RWPE2 (cell line): ENCODE results near the gene L3MBTL4.

ENCODE experiments used
- ATAC-seq: fragments of 200-7000 bp; cut with Tn5 transposase; 3 replicates; pipeline ENCODE4 v1.9.1; 2021; ENCODE audit warnings: low read depth
- DNase-seq: peaks from one replicate; pipeline ENCODE4 v3.0.0-alpha.2; 2020; ENCODE audit warnings: low spot score
- H3K27ac ChIP-seq: fragments of 450-650 bp; 2 replicates; pipeline ENCODE4 v1.5.1; 2017; ENCODE audit warnings: mild to moderate bottlenecking; ENCODE audit not compliant: poor library complexity, severe bottlenecking
- H3K27me3 ChIP-seq: fragments of 250-450 bp; sonication (Bioruptor Pico); 2 replicates; pipeline ENCODE4 v1.5.1; 2021; ENCODE audit warnings: mild to moderate bottlenecking, moderate library complexity; ENCODE audit not compliant: insufficient read depth, poor library complexity, severe bottlenecking
- H3K36me3 ChIP-seq: fragments of 250-450 bp; sonication (Bioruptor Pico); 2 replicates; pipeline ENCODE4 v1.5.1; 2020; ENCODE audit warnings: low read depth, mild to moderate bottlenecking, moderate library complexity
- H3K4me1 ChIP-seq: fragments of 250-450 bp; sonication (Bioruptor Pico); 2 replicates; pipeline ENCODE4 v1.5.1; 2021; ENCODE audit warnings: mild to moderate bottlenecking, moderate library complexity; ENCODE audit not compliant: insufficient read depth, poor library complexity, severe bottlenecking
- H3K4me3 ChIP-seq: fragments of 250-450 bp; sonication (Bioruptor Pico); 2 replicates; pipeline ENCODE4 v1.5.1; 2021; ENCODE audit warnings: mild to moderate bottlenecking, moderate library complexity; ENCODE audit not compliant: severe bottlenecking
- H3K9me3 ChIP-seq: fragments of 250-450 bp; sonication (Bioruptor Pico); 2 replicates; pipeline ENCODE4 v1.5.1; 2021; ENCODE audit warnings: mild to moderate bottlenecking, moderate library complexity; ENCODE audit not compliant: severe bottlenecking
- TF ChIP-seq, protein P1 (sequence below): fragments of 450-650 bp; IDR thresholded peaks from one replicate; pipeline ENCODE4 v1.5.1; 2017; ENCODE audit warnings: mild to moderate bottlenecking, moderate library complexity; ENCODE audit not compliant: poor library complexity, severe bottlenecking

The L3MBTL4 gene

DNA sequence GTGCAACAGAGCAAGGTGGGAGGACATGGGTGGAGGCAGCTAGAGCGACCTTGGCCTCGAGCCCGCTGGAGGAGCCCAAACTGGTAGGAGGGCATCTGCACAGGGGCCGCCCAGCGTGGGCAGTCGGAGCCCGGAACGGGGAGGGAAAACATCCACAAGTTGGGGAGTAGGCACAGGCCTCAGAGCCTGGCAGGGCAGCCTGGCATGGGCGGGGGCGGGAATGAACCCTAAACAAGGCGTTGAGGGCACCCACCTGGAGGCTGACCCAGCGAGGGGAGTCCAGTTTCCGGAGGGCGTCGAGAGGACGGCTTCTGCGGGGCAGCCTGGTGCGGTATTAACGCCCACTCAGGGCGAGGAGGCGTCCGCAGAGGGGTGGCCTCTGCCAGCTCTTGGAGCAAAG lies 129.9 kb downstream of the L3MBTL4 start:
- H3K27ac ChIP-seq, result no peak overlapping the region
- no peak overlapping the region for H3K4me3 ChIP-seq
- ATAC-seq, result no peak
- no peaks in the 10 kb centered on the region for H3K27me3 ChIP-seq
- H3K4me1 ChIP-seq, result no peaks in the 10 kb centered on the region
- no peak for DNase-seq
- H3K36me3 ChIP-seq, result no peaks in the 10 kb centered on the region
- TF ChIP-seq, protein P1, sequence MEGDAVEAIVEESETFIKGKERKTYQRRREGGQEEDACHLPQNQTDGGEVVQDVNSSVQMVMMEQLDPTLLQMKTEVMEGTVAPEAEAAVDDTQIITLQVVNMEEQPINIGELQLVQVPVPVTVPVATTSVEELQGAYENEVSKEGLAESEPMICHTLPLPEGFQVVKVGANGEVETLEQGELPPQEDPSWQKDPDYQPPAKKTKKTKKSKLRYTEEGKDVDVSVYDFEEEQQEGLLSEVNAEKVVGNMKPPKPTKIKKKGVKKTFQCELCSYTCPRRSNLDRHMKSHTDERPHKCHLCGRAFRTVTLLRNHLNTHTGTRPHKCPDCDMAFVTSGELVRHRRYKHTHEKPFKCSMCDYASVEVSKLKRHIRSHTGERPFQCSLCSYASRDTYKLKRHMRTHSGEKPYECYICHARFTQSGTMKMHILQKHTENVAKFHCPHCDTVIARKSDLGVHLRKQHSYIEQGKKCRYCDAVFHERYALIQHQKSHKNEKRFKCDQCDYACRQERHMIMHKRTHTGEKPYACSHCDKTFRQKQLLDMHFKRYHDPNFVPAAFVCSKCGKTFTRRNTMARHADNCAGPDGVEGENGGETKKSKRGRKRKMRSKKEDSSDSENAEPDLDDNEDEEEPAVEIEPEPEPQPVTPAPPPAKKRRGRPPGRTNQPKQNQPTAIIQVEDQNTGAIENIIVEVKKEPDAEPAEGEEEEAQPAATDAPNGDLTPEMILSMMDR, result no peak
- H3K9me3 ChIP-seq, result no peaks in the 10 kb centered on the region

DNA sequence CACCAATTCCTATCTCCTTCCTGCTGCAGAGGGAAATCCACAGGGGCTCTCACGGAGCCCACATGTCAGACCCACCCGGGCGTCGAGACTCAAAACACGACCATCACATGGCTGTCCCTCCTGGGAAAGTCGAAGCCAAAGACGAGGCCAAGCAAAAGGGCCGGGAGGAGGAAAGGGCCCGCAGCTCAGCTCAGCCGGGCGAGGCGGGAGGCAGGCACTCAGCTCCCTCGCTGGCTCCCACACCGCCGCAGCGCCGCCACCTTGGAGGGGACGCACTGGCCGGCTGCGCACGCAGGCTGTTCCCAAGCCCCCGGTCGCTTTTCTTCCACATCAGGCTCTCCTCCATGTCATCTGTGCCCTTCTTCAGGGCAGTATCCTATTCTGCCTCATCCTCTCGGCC lies 130.4 kb downstream of the L3MBTL4 start:
- Histone ChIP-seq H3K36me3 (no peaks in the 10 kb centered on the region), H3K9me3 (no peaks in the 10 kb centered on the region), H3K4me1 (no peaks in the 10 kb centered on the region), H3K4me3 (no peak overlapping the region), H3K27me3 (no peaks in the 10 kb centered on the region), H3K27ac (no peak overlapping the region)
- DNase-seq (no peak), ATAC-seq (no peak)
- TF ChIP-seq, protein P1, result no peak

DNA sequence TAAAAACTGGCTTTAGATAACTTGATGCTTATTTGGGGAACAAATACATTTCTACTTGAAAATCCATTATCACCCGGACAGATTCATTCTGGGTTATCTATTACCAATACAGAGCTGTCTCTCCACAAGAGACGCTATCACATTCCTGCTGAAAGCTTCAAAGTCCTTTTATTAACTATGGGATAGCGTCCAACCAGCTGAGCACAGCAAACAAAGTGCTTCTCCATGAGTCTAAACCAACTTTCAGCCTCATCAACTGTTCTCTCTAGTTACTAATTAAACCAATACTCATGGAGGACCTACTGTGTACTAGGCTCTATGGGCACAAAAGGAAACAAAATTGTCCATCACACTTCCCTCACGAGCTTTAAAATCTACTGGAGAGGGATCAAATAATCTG lies 132.8 kb downstream of the L3MBTL4 start:
- no peaks in the 10 kb centered on the region for H3K9me3 ChIP-seq
- H3K36me3 ChIP-seq, result no peaks in the 10 kb centered on the region
- DNase-seq (no peak), ATAC-seq (no peak)
- H3K4me3 ChIP-seq, result no peak overlapping the region
- no peak overlapping the region for H3K27ac ChIP-seq
- no peaks in the 10 kb centered on the region for H3K27me3 ChIP-seq
- no peaks in the 10 kb centered on the region for H3K4me1 ChIP-seq
- TF ChIP-seq, protein P1, result no peak

DNA sequence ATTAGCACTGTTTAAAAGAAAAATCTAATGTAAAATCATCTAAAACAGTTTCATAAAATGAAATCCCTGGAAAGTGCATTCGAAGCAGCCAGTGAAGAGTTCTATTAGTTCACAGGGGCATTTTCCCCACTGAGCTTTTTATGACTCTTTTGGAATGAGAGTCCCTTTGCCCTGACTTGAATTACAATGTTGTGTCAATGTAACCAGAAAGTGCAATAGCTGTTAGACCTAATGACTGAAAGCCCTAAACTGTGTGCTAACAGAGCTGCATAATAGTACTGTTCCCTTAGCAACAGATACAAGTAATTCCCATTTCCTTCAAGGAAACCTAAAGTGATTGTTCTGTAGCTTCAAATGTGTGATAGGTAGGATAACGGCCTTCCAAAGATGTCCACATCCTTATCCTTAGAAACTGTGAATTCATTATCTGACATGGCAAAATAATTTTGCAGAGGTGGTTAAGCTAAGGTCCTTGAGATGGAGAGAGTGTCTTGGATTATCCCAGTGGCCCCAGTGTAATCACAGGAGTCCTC lies 134.4 kb downstream of the L3MBTL4 start:
- Histone ChIP-seq H3K4me1 (no peaks in the 10 kb centered on the region), H3K27ac (no peak overlapping the region), H3K27me3 (no peaks in the 10 kb centered on the region), H3K36me3 (no peaks in the 10 kb centered on the region), H3K4me3 (no peak overlapping the region), H3K9me3 (no peaks in the 10 kb centered on the region)
- DNase-seq (no peak), ATAC-seq (no peak)
- TF ChIP-seq, protein P1, result no peak

DNA sequence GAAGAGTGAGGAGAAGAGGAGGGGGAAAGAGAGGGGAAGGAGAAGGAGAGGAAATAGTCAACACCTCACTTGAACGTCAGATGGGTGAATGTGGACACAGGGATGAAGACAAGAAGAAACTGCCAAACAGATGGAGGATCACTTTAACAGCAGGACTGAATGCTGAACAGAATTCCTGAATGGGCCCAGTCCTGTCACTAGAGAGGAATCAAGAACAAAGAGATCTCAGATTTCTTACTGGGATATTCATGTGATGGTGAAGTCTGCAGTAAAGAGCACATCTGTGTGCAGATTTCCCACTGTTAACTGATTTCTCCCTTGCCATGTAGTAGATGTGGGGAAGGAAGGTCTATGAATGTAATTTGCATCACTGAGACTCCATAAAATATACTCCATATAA lies 135.4 kb downstream of the L3MBTL4 start:
- Histone ChIP-seq H3K4me1 (no peaks in the 10 kb centered on the region), H3K4me3 (no peak overlapping the region), H3K27me3 (no peaks in the 10 kb centered on the region), H3K27ac (no peak overlapping the region), H3K9me3 (no peaks in the 10 kb centered on the region), H3K36me3 (no peaks in the 10 kb centered on the region)
- no peak for DNase-seq
- TF ChIP-seq, protein P1, result no peak
- ATAC-seq, result no peak
